Erythroblast (primary cell): ENCODE results near the gene PDCD11.
A peak's percentile ranks its signal among the peaks of the same experiment; 100 is the strongest.
"Not testable (repeated sequence)": the region's sequence is repeated elsewhere in the genome, so short reads cannot be mapped to it uniquely, and the experiment has no call there.

Experiments used
- DNase-seq, 2 experiments: peaks; one replicate each; lab custom pipeline; 2025; lab: John Stamatoyannopoulos, UW
- GATA1 ChIP-seq: IDR thresholded peaks from 2 replicates; pipeline ENCODE4 v1.6.1; 2011; ENCODE audit warnings: low read depth, mild to moderate bottlenecking, control low read depth, low read length, moderate library complexity
- POLR2A ChIP-seq: IDR thresholded peaks from 2 replicates; pipeline ENCODE4 v1.6.1; 2011; ENCODE audit warnings: mild to moderate bottlenecking, low read length

Gene PDCD11

DNA sequence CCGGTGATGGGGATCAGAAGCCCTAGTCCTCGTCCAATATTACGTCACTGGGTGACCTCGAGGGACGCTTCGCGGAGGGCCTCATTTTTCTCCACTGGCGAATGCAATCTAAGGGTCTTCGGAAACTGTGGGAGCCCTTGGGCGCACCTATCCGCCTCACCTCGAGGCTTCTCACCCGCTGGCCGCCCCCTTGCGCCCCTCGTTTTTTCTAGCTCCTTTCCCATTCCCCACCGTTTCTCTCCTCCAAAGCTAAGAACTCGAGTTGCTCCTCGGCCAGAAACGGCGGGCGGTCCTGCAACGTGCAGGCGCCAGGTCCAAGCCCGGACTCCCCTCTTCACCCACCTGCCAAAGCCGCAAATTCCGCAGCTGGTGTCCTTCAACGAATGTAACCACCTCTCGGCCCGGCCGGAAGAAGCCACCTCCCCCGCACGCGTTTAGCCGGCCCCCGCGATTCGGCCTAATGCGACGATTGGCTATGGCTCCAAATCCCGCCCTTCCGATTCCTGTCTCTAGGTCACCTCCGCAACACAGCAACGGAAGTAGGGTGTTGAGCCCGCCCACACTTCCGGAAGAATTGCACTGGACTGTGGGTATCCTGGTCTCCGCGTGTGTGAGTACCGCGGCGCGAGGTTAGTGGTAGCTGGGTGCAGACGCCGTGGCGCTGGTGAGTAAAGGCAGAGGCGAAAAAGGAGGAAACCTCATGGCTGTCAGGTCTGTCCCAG, at the start of gene PDCD11, which contains the start of gene ATP5MK:
TSS of gene PDCD11 (plus strand) at position 560 of the 722 bp plus-strand sequence. CDS start 1,801 bp downstream, outside the sequence.
TSS of gene ATP5MK (minus strand) at position 409 of the 722 bp plus-strand sequence. CDS start 4,018 bp downstream, outside the sequence.
- DNase-seq = peak; percentile 98

DNA sequence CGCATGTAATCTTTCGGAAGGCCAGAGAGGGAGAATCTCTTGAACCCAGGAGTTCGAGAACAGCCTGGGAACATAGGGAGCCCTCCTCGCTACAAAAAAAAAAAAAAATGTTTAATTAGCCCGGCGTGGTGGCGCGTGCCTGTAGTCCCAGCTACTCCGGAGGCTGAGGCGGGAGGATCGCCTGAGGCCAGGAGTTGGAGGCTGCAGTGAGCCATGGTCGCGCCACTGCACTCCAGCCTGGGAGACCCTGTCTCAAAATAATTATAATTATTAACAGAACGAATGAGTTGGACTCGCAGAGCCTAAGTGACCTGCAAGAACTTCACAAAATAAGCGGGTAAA, 46.3 kb upstream of the PDCD11 start:
- TF ChIP-seq POLR2A (no peak), GATA1 (no peak)
- peak in 1 of 2 experiments; percentile 54 for DNase-seq

More for the DNA sequence above, at the start of gene PDCD11, which contains the start of gene ATP5MK:
- TF ChIP-seq GATA1 (no peak), POLR2A (peak; percentile 91)

GRCh38 chr10:103350517-103351260, 45.7 kb upstream of the PDCD11 start, which contains the start of gene PCGF6:
Gene PCGF6 (minus strand): TSS chr10:103351140. CDS start chr10:103351066, 74 bp downstream.
- DNase-seq = peak; percentile 87 to 89
- TF ChIP-seq GATA1 = no peak
- peak; percentile 28 for TF ChIP-seq POLR2A

DNA sequence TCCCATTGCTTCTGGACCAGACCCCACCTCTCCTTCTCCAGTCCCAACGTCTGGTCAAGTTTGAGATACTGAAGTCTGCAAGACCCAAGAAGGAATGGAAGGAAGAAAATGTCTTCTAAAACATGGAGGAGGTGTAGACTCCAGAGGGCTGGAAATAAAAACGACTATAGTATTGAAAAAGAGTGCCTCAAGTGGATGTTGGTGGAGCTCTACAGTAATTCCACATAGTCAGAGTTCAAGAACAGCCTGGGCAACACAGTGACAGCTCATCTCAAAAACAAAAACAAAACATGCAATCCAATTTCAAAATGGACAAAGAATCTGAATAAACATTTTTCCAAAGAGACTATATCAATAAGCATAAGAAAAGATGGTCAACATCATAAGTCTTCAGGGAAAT, 43.1 kb upstream of the PDCD11 start:
- peak in 1 of 2 experiments; percentile 9 for DNase-seq
- TF ChIP-seq POLR2A (no peak), GATA1 (no peak)

DNA sequence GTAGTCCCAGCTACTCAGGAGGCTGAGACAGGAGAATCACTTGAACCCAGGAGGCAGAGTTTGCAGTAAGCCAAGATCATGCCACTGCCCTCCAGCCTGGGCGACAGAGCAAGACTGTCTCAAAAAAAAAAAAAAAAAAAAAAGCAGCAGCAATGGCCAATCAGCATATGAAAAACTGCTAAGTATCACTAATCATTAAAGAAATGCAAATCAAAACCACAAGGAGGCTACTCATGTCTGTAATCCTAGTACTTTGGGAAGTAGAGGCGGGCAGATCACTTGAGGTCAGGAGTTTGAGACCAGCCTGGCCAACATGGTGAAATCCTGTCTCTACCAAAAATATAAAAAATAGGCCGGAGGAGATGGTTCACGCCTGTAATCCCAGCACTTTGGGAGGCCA, 41.9 kb upstream of the PDCD11 start:
- not testable (repeated sequence) for DNase-seq

DNA sequence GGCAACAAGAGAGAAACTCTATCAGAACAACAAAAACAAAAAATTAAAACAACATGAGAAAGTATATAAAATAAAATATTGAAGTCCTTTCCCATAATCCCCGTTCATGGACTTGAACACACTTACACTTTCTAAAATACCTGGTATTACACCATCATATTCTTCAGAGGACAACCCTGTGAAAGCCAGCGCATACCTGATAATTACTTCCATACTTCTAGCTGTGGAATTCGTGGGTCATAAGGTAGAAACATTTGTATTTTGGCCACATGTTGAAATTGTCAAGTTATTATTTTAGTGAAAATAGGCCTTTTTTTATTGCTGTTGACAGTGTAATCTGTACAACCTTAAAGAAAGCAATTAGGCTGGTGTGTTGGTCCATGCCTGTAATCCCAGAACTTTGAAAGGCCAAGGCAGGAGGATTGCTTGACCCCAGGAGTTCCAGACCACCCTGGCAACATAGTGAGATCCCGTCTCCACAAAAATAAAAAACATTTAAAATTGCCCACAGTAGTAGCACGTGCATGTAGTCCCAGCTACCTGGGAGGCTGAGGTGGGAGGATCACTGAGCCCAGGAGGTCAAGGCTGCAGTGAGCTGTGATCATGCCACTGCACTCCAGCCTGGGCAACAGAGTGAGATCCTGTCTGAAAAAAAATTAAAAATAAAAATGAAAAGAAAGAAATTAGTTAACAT, 40.4 kb upstream of the PDCD11 start:
- no peak for DNase-seq
- no peak for TF ChIP-seq POLR2A
- no peak for TF ChIP-seq GATA1

- DNase-seq = not testable (repeated sequence)
These were observed 36.9 kb upstream of the PDCD11 start for GRCh38 chr10:103359493-103359892.

GRCh38 chr10:103360791-103361190, 35.6 kb upstream of the PDCD11 start:
- DNase-seq = not testable (repeated sequence)

DNA sequence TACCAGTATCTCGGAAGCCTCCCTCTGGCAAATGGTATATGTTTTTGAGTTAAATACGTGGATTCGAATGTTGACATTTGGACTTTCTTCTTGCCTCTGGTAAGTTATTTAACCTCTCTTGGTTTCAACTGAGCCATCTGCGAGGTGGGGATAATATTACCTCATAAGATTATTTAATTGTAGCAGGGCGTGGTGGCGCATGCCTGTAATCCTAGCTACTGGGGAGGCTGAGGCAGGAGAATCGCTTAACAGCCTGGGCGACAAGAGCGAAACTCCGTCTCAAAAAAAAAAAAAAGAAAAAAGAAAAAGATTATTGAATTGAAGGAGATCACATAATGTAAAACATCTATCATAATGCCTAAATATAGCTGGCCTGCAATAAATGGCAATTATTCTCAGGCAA, 29.0 kb upstream of the PDCD11 start:
- TF ChIP-seq POLR2A (no peak), GATA1 (no peak)
- no peak for DNase-seq

GRCh38 chr10:103367782-103368518, 28.5 kb upstream of the PDCD11 start, which contains the start of gene TAF5:
Gene TAF5 (plus strand): TSS chr10:103367976. CDS start chr10:103367990, 14 bp downstream.
- DNase-seq = peak; percentile 96 to 98
- peak; percentile 97 for TF ChIP-seq POLR2A
- TF ChIP-seq GATA1 = no peak

DNA sequence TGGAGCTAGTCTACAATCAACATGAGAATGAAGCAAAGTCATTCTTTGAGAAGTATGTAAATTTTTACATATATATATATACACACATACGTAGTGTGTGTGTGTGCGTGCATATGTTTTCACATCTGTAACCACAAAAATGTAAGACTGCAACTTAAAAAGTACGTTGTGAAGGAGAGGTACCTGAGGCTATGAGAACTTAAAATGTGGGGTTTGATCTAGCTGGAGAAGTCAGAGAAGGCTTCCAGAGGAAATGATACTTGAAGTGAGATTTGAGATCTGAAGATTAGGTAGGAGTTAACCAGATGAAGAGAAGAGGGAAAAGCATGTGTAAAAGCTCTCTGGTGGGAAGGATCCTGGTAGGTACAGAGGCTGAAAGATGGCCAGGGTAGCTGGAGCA, 22.9 kb upstream of the PDCD11 start:
- no peak for DNase-seq
- no peak for TF ChIP-seq POLR2A
- TF ChIP-seq GATA1 = no peak

DNA sequence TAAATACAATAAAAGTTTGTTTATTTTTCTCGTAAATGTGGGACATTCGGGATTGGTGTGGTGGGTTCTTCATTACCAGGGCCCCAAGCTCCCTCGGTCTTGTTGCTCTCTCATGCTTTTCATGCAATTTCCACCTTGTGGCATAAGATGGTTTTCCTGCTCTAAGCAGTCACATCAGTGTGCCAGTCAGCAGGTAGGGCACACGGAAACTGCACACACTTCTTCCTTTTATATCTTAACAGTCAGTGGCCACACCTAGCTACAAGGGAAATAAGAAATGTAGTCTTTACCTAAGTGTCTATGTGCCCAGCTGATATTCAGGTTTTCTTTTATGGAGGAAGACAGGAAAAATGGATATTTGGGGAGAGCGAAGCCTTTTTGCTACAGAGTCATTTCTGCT, 22.2 kb upstream of the PDCD11 start:
- DNase-seq = no peak
- TF ChIP-seq POLR2A (no peak), GATA1 (no peak)

DNA sequence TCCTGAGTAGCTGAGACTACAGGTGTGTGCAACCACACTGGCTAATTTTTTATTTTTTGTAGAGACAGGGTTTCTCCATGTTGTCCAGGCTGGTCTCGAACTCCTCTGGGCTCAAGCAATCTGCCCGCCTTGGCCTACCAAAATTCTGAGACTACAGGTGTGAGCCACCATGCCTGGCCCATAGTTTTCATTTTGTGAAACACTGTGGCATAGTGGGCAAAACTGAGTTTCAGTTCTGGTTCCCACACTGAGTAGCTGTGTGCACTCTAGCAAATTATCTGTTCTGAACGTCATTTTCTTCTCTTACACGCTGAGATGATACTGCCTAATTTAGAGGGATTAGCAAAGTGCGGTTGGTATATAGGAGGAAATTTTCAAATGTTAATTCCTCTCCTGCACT, 13.7 kb upstream of the PDCD11 start:
- no peak for DNase-seq

DNA sequence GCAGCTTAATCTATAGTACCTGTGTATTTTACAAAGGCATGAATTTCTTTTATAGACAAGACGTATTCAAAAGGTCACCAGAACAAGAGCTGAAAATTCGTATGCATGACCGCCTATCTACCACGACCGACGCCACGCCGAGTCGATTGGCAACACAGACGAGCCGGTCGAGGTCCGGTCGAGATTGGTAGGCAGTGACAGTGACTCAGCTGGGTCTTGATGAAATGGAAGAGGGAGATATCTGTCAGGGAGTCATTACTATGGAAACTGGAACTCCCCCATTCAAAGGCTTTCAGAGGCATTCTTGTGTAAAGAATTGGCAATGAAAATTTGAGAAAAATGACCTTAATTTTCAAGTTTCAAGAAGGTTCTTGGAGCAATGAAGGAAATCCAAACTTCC, 2.2 kb upstream of the PDCD11 start:
- DNase-seq = peak; percentile 77 to 80
- no peak for TF ChIP-seq GATA1
- TF ChIP-seq POLR2A = no peak

More for the DNA sequence above, 13.7 kb upstream of the PDCD11 start:
- TF ChIP-seq POLR2A (no peak), GATA1 (no peak)
